CD4-positive, alpha-beta T cell treated with Interleukin-17A for 4 hours (primary cell): ENCODE data around the gene NAA30.

Source experiments
- DNase-seq: peaks from one replicate; pipeline ENCODE4 v3.0.0-alpha.2; 2020; ENCODE audit warnings: mixed read lengths

Gene NAA30

GRCh38 chr14:57400556-57401494, 10.4 kb downstream of the NAA30 start:
- no peak for DNase-seq

DNA sequence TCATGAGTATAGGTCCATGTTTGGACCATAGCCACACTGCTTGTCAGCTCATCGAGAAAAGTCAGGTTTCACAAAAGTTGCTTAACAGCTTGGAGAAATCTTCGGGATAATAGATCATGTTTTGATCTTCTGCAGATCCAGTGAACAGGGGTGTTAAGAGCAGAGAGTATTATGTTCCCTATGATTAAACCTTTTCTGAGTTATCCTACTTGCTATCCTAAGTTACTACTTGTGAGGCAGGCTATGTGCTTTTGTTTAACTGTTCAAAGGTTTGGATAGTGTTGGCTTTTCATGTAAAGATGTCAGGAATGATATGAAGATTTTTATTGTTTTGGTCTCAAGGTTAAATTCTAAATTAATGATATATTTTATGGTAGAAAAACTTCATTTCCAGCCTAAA, 11.1 kb downstream of the NAA30 start:
- no peak for DNase-seq

- DNase-seq: no peak
These were observed 11.9 kb downstream of the NAA30 start for GRCh38 chr14:57402173-57402852.

- DNase-seq: no peak
These were observed 13.1 kb downstream of the NAA30 start for GRCh38 chr14:57403521-57403864.

- DNase-seq: no peak
These were observed 15.2 kb downstream of the NAA30 start for GRCh38 chr14:57405562-57405961.

GRCh38 chr14:57408037-57408436, 17.7 kb downstream of the NAA30 start:
- no peak for DNase-seq

GRCh38 chr14:57408634-57409033, 18.2 kb downstream of the NAA30 start:
- no peak for DNase-seq

GRCh38 chr14:57412341-57412740, 22.0 kb downstream of the NAA30 start:
- no peak for DNase-seq

- DNase-seq: no peak
These were observed 23.5 kb downstream of the NAA30 start for GRCh38 chr14:57413849-57414248.

DNA sequence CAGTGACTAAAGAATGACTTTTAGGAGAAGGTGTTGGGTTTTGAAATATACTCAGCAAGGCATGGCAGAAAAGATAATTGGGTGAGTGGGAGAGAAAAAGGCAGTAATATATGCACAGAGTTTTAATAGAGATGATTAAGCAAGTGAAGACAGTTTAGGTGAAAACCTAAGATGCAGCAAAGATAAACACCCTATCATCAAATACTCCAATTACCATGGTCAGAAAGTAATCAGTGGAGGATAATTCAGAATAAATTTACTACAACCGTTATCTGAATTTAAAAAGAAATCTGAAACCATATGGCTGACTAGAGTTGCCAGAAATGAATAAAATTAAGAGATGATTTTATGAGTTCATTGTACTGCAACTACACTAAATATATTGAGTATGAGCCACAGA, 26.8 kb downstream of the NAA30 start:
- DNase-seq: no peak

- no peak for DNase-seq
These were observed 28.6 kb downstream of the NAA30 start for GRCh38 chr14:57418999-57419398.

DNA sequence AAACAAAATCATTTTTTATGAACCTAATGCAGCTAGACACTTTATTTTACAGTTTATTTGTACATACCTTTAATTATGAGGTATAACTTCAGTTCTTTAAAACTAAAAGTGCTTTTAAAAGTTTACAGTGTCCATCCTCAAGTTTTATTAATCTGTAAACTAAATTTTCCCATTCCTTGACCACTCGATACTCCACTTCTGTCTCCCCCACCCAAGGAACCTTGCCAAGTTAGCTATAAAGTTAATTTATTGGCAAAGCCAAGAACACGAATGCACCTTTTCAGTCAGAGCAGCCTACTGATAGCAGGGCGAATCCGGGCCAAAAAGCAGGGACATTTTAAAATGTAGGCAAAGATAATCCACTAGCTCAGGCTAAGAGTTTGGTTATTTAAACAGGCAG, 29.6 kb downstream of the NAA30 start:
- DNase-seq: no peak

DNA sequence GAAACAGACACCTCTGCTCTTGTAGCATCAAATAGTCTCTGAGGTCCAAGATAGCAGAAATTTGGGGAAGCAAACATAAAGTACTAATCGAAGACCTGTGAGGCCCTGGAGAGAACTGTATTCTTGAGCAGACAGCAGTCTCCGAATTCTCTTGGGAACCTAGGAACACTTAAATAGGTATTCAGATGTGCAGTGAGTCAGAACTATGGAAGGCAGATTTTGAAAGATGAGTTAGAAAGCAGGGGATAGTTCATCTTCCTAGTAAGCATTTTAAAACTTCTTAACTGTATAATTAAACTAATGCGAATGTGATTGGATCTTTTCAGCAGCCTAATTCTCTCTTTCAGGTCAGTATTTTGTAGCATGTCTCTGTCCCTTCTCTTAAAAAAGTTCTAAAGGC, 30.6 kb downstream of the NAA30 start:
- DNase-seq: no peak

GRCh38 chr14:57435923-57436322, 45.5 kb downstream of the NAA30 start:
- DNase-seq: no peak

GRCh38 chr14:57461777-57462320, 71.5 kb downstream of the NAA30 start:
- DNase-seq: no peak

DNA sequence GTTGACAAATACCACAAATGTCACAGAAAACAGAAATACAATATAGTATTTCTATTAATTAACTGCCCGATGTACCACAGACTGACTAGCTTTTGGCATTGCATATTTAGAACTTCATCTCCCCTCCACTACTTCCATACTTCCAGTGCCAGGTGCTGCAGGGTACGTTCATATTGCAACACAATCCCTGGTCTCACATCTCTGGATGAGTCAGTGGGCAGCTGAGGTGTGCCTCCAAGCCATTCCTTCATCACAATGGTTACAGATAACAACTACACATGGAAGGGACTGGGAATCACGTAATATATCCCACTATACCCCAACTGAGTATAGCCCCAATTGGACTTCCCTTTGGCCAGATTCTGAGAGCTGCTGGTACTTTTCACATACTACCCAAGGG, 72.2 kb downstream of the NAA30 start:
- no peak for DNase-seq

GRCh38 chr14:57464008-57464730, 73.8 kb downstream of the NAA30 start:
- no peak for DNase-seq
